AG10803 (cell line): Measurements from ENCODE around the gene MRTO4.
"Not testable (repeated sequence)": the region's sequence is repeated elsewhere in the genome, so short reads cannot be mapped to it uniquely, and the experiment has no call there.

Experiments used
- DNase-seq: peaks from one replicate; pipeline ENCODE4 v3.0.0; 2010; ENCODE audit warnings: low read depth
- H3K4me3 ChIP-seq: 2 replicates; pipeline ENCODE4 v1.5.1; 2011; ENCODE audit warnings: mild to moderate bottlenecking, low read length, control low read depth
- TF ChIP-seq, protein P1 (sequence below): conservative IDR thresholded peaks from 2 replicates; pipeline ENCODE4 v1.5.1; 2011; ENCODE audit warnings: mild to moderate bottlenecking, low read length, control low read depth, inconsistent platforms

MRTO4 gene

DNA sequence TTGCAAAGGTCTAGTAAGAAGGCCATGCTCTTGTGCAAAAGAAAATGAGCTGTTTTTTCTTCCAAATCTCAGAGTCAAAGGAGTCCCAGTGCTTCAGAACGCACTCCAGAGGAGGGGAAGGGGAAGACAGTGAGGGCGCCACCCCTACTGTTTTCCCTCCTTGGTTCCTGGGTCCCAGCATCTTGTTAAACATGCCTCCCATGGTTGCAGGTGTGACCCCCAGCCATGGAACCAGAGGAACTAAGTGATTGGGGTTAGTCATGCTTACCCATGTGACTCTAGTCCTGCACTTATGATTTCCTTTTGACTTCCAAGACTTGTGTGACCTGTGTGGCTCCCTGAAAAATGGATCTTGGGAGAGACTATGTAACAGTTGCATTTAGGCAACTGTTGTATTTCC, 43.0 kb downstream of the MRTO4 start:
- no peak overlapping the region for H3K4me3 ChIP-seq
- no peak for DNase-seq
- TF ChIP-seq, protein P1, sequence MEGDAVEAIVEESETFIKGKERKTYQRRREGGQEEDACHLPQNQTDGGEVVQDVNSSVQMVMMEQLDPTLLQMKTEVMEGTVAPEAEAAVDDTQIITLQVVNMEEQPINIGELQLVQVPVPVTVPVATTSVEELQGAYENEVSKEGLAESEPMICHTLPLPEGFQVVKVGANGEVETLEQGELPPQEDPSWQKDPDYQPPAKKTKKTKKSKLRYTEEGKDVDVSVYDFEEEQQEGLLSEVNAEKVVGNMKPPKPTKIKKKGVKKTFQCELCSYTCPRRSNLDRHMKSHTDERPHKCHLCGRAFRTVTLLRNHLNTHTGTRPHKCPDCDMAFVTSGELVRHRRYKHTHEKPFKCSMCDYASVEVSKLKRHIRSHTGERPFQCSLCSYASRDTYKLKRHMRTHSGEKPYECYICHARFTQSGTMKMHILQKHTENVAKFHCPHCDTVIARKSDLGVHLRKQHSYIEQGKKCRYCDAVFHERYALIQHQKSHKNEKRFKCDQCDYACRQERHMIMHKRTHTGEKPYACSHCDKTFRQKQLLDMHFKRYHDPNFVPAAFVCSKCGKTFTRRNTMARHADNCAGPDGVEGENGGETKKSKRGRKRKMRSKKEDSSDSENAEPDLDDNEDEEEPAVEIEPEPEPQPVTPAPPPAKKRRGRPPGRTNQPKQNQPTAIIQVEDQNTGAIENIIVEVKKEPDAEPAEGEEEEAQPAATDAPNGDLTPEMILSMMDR, result no peak

DNA sequence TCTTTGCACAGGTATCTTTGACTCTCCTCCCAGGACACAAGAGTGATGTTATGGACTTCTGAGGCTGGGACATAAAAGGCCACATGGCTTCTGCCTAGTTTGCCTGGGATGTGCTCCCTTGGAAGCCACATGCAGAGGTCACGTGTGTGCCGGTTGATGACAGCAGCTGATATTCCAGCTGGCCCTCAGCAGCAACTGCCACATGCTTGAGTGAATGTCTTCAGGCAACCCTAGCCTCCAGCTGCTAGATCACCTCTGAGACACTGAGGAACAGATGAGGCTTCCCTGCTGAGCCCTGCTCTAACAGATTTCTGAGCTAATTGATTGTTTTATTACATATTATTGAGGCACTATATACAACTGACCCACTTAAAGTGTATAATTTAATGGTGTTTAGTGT, 48.6 kb downstream of the MRTO4 start:
- no peak overlapping the region for H3K4me3 ChIP-seq
- DNase-seq, result no peak
- TF ChIP-seq, protein P1, result no peak

DNA sequence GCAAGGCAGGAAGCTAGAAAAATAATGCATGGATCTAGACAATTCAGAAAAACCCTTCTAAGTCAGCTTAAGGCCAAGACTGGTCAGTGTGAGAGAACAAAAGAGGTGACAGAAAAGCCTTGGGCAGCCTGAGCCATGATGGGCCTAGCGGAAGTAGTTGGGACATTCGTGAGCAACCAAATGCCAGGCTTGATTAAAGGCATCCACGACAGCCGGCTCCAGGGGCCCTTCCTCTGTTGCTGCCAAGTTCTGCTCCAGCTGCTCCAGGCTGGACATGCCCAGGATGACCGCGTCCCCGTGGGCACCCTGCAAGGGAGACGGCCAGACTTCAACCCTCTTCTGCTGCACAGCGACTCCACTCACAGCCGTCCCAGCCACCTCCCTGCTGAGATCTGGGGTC, 52.5 kb downstream of the MRTO4 start:
- H3K4me3 ChIP-seq, DNase-seq: not testable (repeated sequence)

DNA sequence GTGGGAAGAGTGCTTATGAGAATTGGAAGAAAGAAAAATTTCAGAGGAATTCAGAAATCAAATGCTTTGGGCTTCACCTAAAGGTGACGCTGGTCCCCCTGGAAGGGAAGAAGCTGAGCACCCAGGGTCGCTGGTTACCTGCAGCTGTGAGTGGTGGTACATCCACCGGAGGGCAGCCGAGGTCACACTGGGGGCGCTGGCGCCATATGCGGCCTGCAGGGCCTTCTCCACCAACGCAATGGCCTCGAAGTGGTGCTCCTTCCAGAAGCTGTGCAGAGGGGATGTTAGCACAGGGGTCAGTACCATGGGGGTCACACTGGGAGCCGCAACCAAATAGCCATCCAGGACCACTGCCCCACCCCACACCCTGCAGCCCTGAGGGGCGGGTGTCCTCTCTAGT, 54.3 kb downstream of the MRTO4 start:
- DNase-seq, result no peak
- no peak overlapping the region for H3K4me3 ChIP-seq
- TF ChIP-seq, protein P1, result no peak

DNA sequence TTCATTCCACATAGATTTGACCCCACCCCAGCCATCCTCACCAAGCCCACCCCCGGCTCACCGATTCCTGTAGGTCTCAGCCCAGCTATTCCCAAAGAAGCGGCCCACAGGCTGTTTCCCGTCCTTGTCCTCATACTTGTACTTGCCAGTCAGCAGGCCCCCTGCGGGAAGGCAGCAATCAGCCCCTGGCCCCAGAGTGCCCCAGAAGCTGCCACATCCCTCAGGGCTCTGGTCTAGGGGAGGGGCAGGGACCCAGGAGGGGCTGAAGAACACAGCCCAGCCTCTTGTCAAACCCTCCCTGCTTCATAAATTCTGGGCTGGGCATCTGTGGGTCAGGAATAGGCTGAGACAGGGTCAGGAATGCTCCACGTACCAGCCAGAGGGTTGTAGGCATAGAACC, 55.3 kb downstream of the MRTO4 start:
- no peak for DNase-seq
- H3K4me3 ChIP-seq, result no peak overlapping the region
- TF ChIP-seq, protein P1, result no peak

DNA sequence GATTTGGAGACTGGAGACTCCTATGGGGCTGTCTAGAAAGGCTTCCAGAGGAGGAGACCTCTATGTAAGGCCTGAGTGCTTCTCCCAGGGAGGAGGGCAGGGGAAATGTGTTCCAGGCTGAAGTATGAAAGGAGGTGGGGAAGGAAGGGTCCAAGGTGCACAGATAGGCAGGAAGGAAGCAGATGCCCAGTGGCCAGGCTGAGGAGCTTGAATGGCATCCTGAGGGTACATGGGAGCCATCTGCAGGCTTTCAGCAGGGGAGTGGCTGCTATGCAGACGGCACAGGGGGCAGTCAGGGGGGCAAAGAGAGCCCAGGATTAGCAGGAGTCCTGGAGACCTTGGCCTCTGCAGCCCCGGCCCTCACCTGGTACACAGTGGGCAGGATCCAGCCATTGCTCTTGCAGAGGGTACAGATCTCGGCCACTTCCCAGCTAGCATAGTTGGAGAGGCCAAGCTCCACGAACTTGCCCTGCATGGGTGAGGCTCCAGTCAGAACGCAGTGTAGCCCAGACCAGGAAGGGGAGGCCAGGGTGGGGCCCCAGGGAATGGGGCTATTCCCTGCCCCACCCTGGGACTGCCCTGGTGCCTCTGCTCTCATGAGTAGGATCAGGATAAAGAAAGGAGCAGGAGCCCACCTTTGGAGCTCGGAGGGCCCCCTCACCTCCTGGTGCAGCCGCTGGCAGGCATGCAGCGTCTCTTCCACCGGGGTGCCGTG, 56.3 kb downstream of the MRTO4 start:
- no peak overlapping the region for H3K4me3 ChIP-seq
- TF ChIP-seq, protein P1, result no peak
- no peak for DNase-seq

DNA sequence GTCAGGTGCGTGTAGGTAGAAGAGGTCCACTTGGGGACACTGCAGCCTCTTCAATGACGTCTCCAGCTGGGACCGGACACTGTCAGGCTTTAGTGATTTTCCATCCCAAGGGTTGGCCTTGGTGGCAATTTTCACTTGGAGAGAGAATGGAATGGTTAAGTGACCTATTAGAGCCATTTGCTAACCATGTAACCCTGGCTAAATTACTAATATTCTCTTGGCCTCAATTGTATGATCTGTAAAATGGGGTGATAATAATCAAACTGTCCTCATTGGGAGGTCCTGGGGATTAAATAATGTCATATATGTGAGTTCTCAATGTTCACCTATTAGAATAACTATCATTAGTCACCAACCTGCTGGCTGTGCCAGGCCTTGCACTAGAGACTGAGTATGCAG, 56.9 kb downstream of the MRTO4 start:
- TF ChIP-seq, protein P1, result no peak
- DNase-seq, result no peak
- no peak overlapping the region for H3K4me3 ChIP-seq
